Measurements from ENCODE around the gene NR2C2. TPM values are rescaled to one million over a fixed set of nuclear protein-coding genes. Genes with fewer than 3 reads are reported as not detected.

The NR2C2 gene
- total and polyA plus RNA-seq, 8 donors: 37.7 to 65.4 (median 55.8) TPM

- H3K4me3 ChIP-seq: no peak overlapping the region
- intact Hi-C loops (cut with DNase I): no loop called here
- H3K27me3 ChIP-seq: no peaks in the 10 kb centered on the region
- DNase-seq (no peak), ATAC-seq (no peak)
- peaks cover 0 to 34% of the 10 kb centered on the region in 2 donors for H3K4me1 ChIP-seq
- no peak overlapping the region for H3K27ac ChIP-seq
- TF ChIP-seq CTCF (IDR thresholded peaks at IDR 0.05): no peak
- peaks cover 0 to 10% of the 10 kb centered on the region in 2 donors for H3K36me3 ChIP-seq
- no peaks in the 10 kb centered on the region for H3K9me3 ChIP-seq
Observed at GRCh38 chr3:14957925-14958324, 10.5 kb downstream of the NR2C2 start.

DNA sequence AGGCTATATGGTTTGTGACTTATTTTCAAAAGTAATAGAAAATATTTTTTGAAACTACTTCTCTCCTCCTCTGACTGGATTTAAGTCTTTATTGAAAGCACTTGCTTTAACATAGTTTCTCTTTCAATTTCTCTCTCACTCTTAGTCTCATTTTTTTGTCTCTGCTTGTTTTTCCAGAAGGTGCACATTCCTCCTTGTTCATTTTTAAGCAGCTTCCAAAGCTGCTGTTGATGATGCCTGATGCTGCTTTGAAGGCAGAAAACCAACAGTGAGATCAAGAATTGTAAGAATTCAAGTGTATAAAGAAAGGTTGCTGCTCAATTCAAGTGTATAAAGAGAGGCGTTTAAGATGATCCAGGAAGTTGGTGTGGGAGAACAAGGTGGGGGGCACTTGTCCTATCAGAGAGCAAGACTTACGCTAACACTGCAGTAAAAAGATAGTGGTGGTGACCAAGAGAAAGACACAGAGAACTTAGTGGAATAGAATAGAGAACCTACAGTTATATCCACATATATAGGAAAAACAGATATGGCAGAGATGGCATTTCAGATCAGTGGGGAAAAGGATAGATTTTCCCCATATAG, 12.1 kb downstream of the NR2C2 start:
- no peak for ATAC-seq
- intact Hi-C loops (cut with DNase I): no loop called here
- H3K4me1 ChIP-seq: peaks cover 0 to 34% of the 10 kb centered on the region in 2 donors
- no peaks in the 10 kb centered on the region for H3K27me3 ChIP-seq
- no peak for DNase-seq
- no peaks in the 10 kb centered on the region for H3K9me3 ChIP-seq
- H3K4me3 ChIP-seq: no peak overlapping the region
- peaks cover 0 to 12% of the 10 kb centered on the region in 2 donors for H3K36me3 ChIP-seq
- peak overlapping the region in 1 of 2 donors; percentile 51 for H3K27ac ChIP-seq
- no peak for TF ChIP-seq CTCF (IDR thresholded peaks at IDR 0.05)

DNA sequence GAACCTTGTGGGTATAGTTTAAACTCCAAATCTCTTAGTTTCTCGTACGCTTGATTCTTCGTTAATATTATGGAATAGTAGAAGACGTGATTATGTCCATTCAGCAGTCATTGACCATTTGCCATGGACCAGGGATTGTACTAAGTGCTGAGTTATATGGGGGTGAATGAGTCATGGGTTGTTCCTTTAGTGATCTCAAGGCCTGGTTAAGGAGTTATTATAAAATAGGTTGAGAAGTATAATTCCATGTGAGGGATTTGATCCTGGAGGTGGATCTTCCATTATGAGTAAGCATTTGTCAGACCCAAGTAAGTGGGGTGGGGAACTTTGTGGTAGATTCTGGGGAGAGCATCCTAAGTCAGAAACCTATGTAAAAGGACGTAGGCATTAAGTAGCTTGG, 15.4 kb downstream of the NR2C2 start:
- ATAC-seq (no peak), DNase-seq (no peak)
- Histone ChIP-seq H3K9me3 (no peaks in the 10 kb centered on the region), H3K36me3 (peaks cover 0 to 18% of the 10 kb centered on the region in 2 donors), H3K4me3 (no peak overlapping the region), H3K27ac (no peak overlapping the region), H3K27me3 (no peaks in the 10 kb centered on the region), H3K4me1 (peaks cover 0 to 21% of the 10 kb centered on the region in 2 donors)
- TF ChIP-seq CTCF (IDR thresholded peaks at IDR 0.05): no peak
- intact Hi-C loops (cut with DNase I): no loop called here

DNA sequence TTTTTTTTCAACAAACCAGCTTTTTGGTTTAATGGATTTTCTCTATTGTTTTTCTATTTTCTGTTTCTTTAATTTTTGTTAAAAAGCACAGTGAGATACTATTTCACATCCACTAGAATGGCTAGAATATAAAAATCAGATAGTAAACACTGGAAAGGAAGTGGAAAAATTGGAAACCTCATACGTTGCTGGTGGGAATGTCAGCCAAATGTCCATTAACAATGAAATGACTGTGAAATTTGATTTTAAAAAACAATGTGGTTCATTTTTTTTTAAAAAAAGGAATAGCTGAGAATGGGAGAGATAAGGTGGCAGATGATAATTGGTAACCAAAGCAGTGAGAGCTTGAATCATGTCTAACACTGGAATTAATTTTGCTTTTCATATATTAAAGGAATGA, 19.9 kb downstream of the NR2C2 start:
- ATAC-seq: no peak
- no peak for TF ChIP-seq CTCF (IDR thresholded peaks at IDR 0.05)

DNA sequence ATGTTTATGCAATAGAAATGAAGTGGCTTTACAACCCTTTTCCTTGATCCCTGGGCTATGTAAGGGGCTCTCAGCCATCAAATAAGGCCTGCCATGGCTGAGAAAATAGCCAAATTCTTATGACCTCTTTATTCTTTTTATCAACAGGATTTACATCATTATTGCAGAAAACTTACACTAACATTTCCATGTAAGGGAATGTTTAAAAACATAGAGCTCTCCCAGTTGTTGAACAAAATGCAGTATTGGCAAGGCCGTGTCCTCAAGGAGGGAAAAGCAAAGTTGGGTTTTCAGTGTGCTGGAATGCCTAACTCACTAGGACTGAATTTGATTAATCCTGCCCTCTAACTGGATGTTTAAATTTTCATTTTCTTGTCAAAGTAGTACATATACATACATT, 22.3 kb downstream of the NR2C2 start:
- no peak for DNase-seq
- no peak for ATAC-seq
- Histone ChIP-seq H3K9me3 (no peaks in the 10 kb centered on the region), H3K36me3 (peaks cover 0 to 36% of the 10 kb centered on the region in 2 donors), H3K27ac (no peak overlapping the region), H3K27me3 (no peaks in the 10 kb centered on the region), H3K4me1 (no peaks in the 10 kb centered on the region), H3K4me3 (no peak overlapping the region)
- intact Hi-C loops (cut with DNase I): no loop called here
- TF ChIP-seq CTCF (IDR thresholded peaks at IDR 0.05): no peak

More for the DNA sequence above, 19.9 kb downstream of the NR2C2 start:
- H3K27me3 ChIP-seq: no peaks in the 10 kb centered on the region
- H3K4me3 ChIP-seq: no peak overlapping the region
- no peaks in the 10 kb centered on the region for H3K4me1 ChIP-seq
- no peak for DNase-seq
- peaks cover 0 to 22% of the 10 kb centered on the region in 2 donors for H3K36me3 ChIP-seq
- no peaks in the 10 kb centered on the region for H3K9me3 ChIP-seq
- H3K27ac ChIP-seq: no peak overlapping the region
- intact Hi-C loops (cut with DNase I): no loop called here
